ENCODE results near the gene SHISAL2B. TPM values are rescaled to one million over a fixed set of nuclear protein-coding genes. Genes with fewer than 3 reads are reported as not detected.
A peak's percentile ranks its signal among the peaks of the same experiment; 100 is the strongest.

Gene SHISAL2B
- total RNA-seq, 6 experiments from 2014 or later: not detected

- no peak overlapping the region for H3K4me3 ChIP-seq
- H3K27me3 ChIP-seq: no peaks in the 10 kb centered on the region
- no peak for ATAC-seq
- no peak overlapping the region for H3K27ac ChIP-seq
- intact Hi-C loops (cut with DNase I): no loop called here
- WGBS (ENCODE audit: insufficient coverage, low coverage, low lambda C conversion rate, missing lambda C conversion rate): 91% methylated on average over 3 of the region's 3 CpGs
- no peaks in the 10 kb centered on the region for H3K4me1 ChIP-seq
- no peak for TF ChIP-seq CTCF (IDR thresholded peaks at IDR 0.05)
- no peak for DNase-seq
- peaks cover 0 to 5% (median 0%) of the 10 kb centered on the region in 4 donors for H3K36me3 ChIP-seq
- no peaks in the 10 kb centered on the region for H3K9me3 ChIP-seq
Observed at GRCh38 chr5:64758901-64759300, 68.6 kb downstream of the SHISAL2B start.

- TF ChIP-seq POLR2A (IDR thresholded peaks at IDR 0.05): no peak
- no peak for TF ChIP-seq CTCF (IDR thresholded peaks at IDR 0.05)
- H3K9me3 ChIP-seq: no peaks in the 10 kb centered on the region
- no peak overlapping the region for H3K27ac ChIP-seq
- no peak for DNase-seq
- WGBS (ENCODE audit: insufficient coverage, low coverage, low lambda C conversion rate, missing lambda C conversion rate): 87% methylated on average over 4 of the region's 4 CpGs
- no peak for ATAC-seq
- intact Hi-C loops (cut with DNase I): no loop called here
- no peaks in the 10 kb centered on the region for H3K4me1 ChIP-seq
- H3K36me3 ChIP-seq: peaks cover 0 to 5% (median 0%) of the 10 kb centered on the region in 4 donors
- H3K4me3 ChIP-seq: no peak overlapping the region
- no peaks in the 10 kb centered on the region for H3K27me3 ChIP-seq
Observed at GRCh38 chr5:64759960-64760660, 69.8 kb downstream of the SHISAL2B start.

- no peak for DNase-seq
- H3K27ac ChIP-seq: no peak overlapping the region
- intact Hi-C loops (cut with DNase I): no loop called here
- H3K9me3 ChIP-seq: no peaks in the 10 kb centered on the region
- WGBS (ENCODE audit: insufficient coverage, low coverage, low lambda C conversion rate, missing lambda C conversion rate): 93% methylated on average over 4 of the region's 4 CpGs
- H3K36me3 ChIP-seq: peaks cover 0 to 5% (median 0%) of the 10 kb centered on the region in 4 donors
- H3K27me3 ChIP-seq: no peaks in the 10 kb centered on the region
- no peak for TF ChIP-seq CTCF (IDR thresholded peaks at IDR 0.05)
- no peak for TF ChIP-seq POLR2A (IDR thresholded peaks at IDR 0.05)
- no peak for ATAC-seq
- H3K4me1 ChIP-seq: peaks cover 0 to 17% (median 7%) of the 10 kb centered on the region in 4 donors
- no peak overlapping the region for H3K4me3 ChIP-seq
Observed at GRCh38 chr5:64763948-64764503, 73.7 kb downstream of the SHISAL2B start.

- Histone ChIP-seq H3K36me3 (peaks cover 0 to 5% (median 0%) of the 10 kb centered on the region in 4 donors), H3K9me3 (no peaks in the 10 kb centered on the region), H3K27me3 (no peaks in the 10 kb centered on the region), H3K27ac (no peak overlapping the region), H3K4me3 (no peak overlapping the region), H3K4me1 (peaks cover 0 to 29% (median 17%) of the 10 kb centered on the region in 4 donors)
- TF ChIP-seq POLR2A (IDR thresholded peaks at IDR 0.05): no peak
- TF ChIP-seq CTCF (IDR thresholded peaks at IDR 0.05): no peak
- peak in 1 of 4 donors; percentile 24 for ATAC-seq
- intact Hi-C loops (cut with DNase I): no loop called here
- DNase-seq: no peak
- 79% methylated on average over 2 of the region's 2 CpGs for WGBS (ENCODE audit: insufficient coverage, low coverage, low lambda C conversion rate, missing lambda C conversion rate)
Observed at GRCh38 chr5:64765804-64766504, 75.7 kb downstream of the SHISAL2B start.

Data from right lobe of liver (tissue), 6 donors.